ENCODE measurements around the gene HTR2C.

HTR2C gene

GRCh38 chrX:114583646-114584374, at the start of gene HTR2C:
Gene HTR2C, plus strand, starts transcription at chrX:114584086. Its CDS starts 142,851 bp downstream, at chrX:114726937.
- DNase-seq (ENCODE audit: low read depth): no peak
- no peak for TF ChIP-seq CTCF (conservative IDR thresholded peaks at IDR 0.05; ENCODE audit: low read depth, low read length)
- H3K4me3 ChIP-seq (ENCODE audit: low read length): peak within 1 kb of the TSS; percentile 42

- no peak overlapping the region for H3K4me3 ChIP-seq (ENCODE audit: low read length)
- peak; percentile 51 for TF ChIP-seq CTCF (conservative IDR thresholded peaks at IDR 0.05; ENCODE audit: low read depth, low read length)
- DNase-seq (ENCODE audit: low read depth): no peak
These were observed 3.5 kb upstream of the HTR2C start for GRCh38 chrX:114580336-114580735.

GRCh38 chrX:114581528-114582263, 2.2 kb upstream of the HTR2C start:
- peak overlapping the region; percentile 8 for H3K4me3 ChIP-seq (ENCODE audit: low read length)
- no peak for TF ChIP-seq CTCF (conservative IDR thresholded peaks at IDR 0.05; ENCODE audit: low read depth, low read length)
- DNase-seq (ENCODE audit: low read depth): no peak

GRCh38 chrX:114582264-114582632, 1.6 kb upstream of the HTR2C start:
- no peak for DNase-seq (ENCODE audit: low read depth)
- no peak overlapping the region for H3K4me3 ChIP-seq (ENCODE audit: low read length)
- no peak for TF ChIP-seq CTCF (conservative IDR thresholded peaks at IDR 0.05; ENCODE audit: low read depth, low read length)

GRCh38 chrX:114582698-114583395, 1.0 kb upstream of the HTR2C start:
- no peak for TF ChIP-seq CTCF (conservative IDR thresholded peaks at IDR 0.05; ENCODE audit: low read depth, low read length)
- H3K4me3 ChIP-seq (ENCODE audit: low read length): no peak overlapping the region
- DNase-seq (ENCODE audit: low read depth): no peak

- TF ChIP-seq CTCF (conservative IDR thresholded peaks at IDR 0.05; ENCODE audit: low read depth, low read length): no peak
- peak overlapping the region; percentile 42 for H3K4me3 ChIP-seq (ENCODE audit: low read length)
- no peak for DNase-seq (ENCODE audit: low read depth)
These were observed 573 bp downstream of the HTR2C start for GRCh38 chrX:114584375-114584943.
